NCI-H146 treated with DMSO at 0.1 percent for 48 hours (cell line): ENCODE measurements around the gene TNIK.

ENCODE experiments used
- DNase-seq: peaks from one replicate; lab custom pipeline; 2025; ENCODE audit not compliant: unreplicated experiment; lab: John Stamatoyannopoulos, UW

TNIK gene

DNA sequence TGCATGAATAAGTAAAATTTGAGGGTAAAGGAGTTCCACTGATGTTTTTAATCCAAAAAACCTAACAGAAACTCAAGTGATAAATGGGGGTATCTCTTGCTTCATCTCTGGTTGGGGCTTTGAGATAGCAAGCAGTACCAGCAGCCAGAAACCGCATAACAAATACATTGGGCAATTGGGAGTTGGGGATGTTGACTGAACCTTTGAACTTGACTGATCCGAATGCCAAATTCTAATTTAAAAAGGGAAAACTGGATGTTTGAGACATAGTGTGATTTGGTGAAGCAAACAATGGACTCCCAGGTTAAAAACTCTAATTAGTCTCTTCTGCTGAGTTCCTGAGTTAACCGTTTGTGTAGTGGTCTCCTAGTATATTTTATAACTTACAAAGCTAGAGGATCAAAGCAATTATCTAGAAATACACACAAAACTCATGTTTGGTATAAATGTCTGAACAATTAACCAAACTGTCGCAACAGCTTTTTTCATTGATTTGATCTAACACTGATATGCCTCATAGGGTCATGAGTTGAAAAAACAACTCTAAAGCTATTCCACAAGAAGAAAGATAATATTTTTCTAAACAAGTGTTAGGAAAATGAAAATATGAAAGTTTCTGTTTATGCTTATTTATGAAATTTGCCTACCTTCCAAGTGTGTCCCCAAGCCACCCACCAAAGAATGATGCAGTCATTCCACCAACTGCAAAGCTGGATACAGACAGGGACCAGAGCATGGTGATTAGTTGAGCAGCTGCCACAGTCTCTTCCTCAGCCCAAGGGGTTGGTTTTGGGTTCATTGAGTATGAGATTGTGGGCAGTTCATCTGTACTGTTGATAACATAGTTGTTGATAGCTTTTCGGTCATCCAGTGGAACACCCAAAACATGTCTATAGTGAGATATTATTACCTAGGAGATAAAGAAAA lies 446.1 kb downstream of the TNIK start:
- no peak for DNase-seq

DNA sequence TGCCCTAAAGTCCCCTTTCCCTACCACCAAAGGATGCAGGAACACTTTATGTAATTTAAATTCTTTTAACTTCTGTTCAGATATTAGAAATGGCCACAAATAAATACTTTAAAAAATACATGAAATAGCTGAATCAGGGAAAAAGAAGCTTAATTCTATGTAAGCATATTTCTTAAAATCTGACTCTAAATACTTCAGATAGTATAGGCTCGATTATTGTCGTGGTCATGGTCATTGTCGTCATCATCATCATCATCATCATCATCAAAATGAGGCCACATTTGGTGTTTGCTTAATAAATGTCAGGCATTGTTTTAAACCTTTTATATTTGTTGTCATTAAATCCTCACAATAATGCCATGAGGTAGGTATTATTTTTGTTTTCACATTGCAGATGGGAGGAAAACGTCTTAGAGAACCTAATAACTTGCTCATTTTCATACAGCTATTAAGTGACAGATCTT lies 448.3 kb downstream of the TNIK start:
- no peak for DNase-seq
